OCI-LY3 (cell line): ENCODE data around the gene LIMA1.

ENCODE experiments used
- H2AFZ ChIP-seq: fragments of 200-600, 300-600 bp; shearing (Covaris generic); 2 replicates; pipeline ENCODE4 v1.6.0; 2014; ENCODE audit warnings: antibody characterized with exemption, low read depth, low read length
- H3K27ac ChIP-seq: fragments of 200-600, 300-600 bp; sonication (generic); 2 replicates; pipeline ENCODE4 v1.5.1; 2014; ENCODE audit warnings: mild to moderate bottlenecking, low read length, moderate library complexity, mixed read lengths
- H3K27me3 ChIP-seq: fragments of 200-600, 300-600 bp; sonication (generic); 2 replicates; pipeline ENCODE4 v1.6.1; 2014; ENCODE audit warnings: low read depth, low read length, mixed read lengths
- H3K36me3 ChIP-seq: fragments of 200-600, 300-600 bp; sonication (generic); replicated peaks from 2 replicates; pipeline ENCODE3; 2014; ENCODE audit warnings: low read depth, low read length, mixed read lengths
- H3K4me1 ChIP-seq: fragments of 300-600, 200-600 bp; sonication (generic); 2 replicates; pipeline ENCODE4 v1.6.1; 2014; ENCODE audit warnings: low read length, mixed read lengths
- H3K4me2 ChIP-seq: fragments of 200-600, 300-600 bp; sonication (generic); 2 replicates; pipeline ENCODE4 v1.6.1; 2014; ENCODE audit warnings: low read length, mixed read lengths
- H3K4me3 ChIP-seq: fragments of 300-600, 200-600 bp; sonication (generic); 2 replicates; pipeline ENCODE4 v1.5.1; 2014; ENCODE audit warnings: antibody characterized with exemption, mild to moderate bottlenecking, low read length, moderate library complexity
- H3K79me2 ChIP-seq: fragments of 300-600, 200-600 bp; shearing (Covaris generic); 2 replicates; pipeline ENCODE4 v1.6.1; 2014; ENCODE audit warnings: mild to moderate bottlenecking, low read length, mixed read lengths
- H3K9ac ChIP-seq: fragments of 300-600, 200-600 bp; shearing (Covaris generic); 2 replicates; pipeline ENCODE4 v1.6.0; 2014; ENCODE audit warnings: mild to moderate bottlenecking, low read length, moderate library complexity
- H3K9me3 ChIP-seq: fragments of 200-600, 300-600 bp; shearing (Covaris generic); 2 replicates; pipeline ENCODE4 v1.6.1; 2014; ENCODE audit warnings: low read length, mixed read lengths; ENCODE audit not compliant: insufficient read depth
- H4K20me1 ChIP-seq: fragments of 200-600, 300-600 bp; sonication (generic); 2 replicates; pipeline ENCODE4 v1.6.1; 2016; ENCODE audit warnings: low read length, mixed read lengths; ENCODE audit not compliant: insufficient read depth
- EZH2phosphoT487 ChIP-seq: fragments of 200-600 bp; shearing (Covaris generic); IDR thresholded peaks from 2 replicates; pipeline ENCODE4 v1.6.1; 2018; ENCODE audit warnings: antibody characterized with exemption, mixed run types, low read depth
- TF ChIP-seq, protein P1 (sequence below): fragments of 200-600, 300-600 bp; sonication (generic); IDR thresholded peaks from 2 replicates; pipeline ENCODE4 v1.5.1; 2014; ENCODE audit warnings: antibody characterized with exemption, low read length, low read depth

The LIMA1 gene

DNA sequence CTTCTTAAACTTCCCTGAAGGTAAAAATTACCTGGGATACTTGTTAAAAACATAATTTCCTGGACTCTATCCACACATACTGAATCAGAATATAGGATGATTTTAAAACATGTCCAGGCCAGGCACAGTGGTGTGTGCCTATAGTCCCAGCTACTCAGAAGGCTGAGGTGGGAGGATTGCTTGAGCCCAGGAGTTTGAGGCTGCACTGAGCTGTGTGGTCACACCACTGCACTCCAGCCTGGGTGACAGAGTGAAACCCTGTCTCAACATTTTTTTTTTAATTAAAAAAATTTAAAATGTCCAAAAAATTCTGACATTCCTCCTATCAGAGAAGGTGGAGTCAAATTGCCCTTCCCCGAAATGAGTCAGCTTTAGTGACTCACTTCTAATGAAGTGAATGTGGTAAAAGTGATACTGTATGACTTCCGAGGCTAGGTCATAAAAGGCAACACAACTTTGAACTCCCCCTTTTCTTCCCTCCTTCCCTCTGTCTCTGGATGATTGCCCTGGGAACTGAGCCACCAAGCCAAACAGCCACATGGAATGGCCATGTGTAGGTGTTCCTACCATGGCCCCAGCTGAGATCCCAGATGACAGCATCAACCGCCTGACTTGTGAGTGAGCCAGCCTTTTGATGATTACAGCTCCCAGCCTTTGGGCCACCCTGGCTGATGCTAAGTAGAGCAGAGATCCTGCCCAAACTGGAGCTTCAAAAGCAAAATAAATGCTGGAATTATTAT, 36.3 kb downstream of the LIMA1 start:
- Histone ChIP-seq H4K20me1 (no peaks in the 10 kb centered on the region), H3K27ac (no peak overlapping the region), H3K79me2 (no peaks in the 10 kb centered on the region), H3K4me2 (peak overlapping the region; percentile 67), H3K27me3 (no peaks in the 10 kb centered on the region), H3K36me3 (no peaks in the 10 kb centered on the region), H3K4me1 (peaks cover 14% of the 10 kb centered on the region), H3K9me3 (no peaks in the 10 kb centered on the region), H3K9ac (no peak overlapping the region), H3K4me3 (peak overlapping the region; percentile 34; the same call in 1 of the 2 replicates), H2AFZ (peak overlapping the region; percentile 20; the same call in 1 of the 2 replicates)
- no peak for TF ChIP-seq EZH2phosphoT487
- TF ChIP-seq, protein P1, sequence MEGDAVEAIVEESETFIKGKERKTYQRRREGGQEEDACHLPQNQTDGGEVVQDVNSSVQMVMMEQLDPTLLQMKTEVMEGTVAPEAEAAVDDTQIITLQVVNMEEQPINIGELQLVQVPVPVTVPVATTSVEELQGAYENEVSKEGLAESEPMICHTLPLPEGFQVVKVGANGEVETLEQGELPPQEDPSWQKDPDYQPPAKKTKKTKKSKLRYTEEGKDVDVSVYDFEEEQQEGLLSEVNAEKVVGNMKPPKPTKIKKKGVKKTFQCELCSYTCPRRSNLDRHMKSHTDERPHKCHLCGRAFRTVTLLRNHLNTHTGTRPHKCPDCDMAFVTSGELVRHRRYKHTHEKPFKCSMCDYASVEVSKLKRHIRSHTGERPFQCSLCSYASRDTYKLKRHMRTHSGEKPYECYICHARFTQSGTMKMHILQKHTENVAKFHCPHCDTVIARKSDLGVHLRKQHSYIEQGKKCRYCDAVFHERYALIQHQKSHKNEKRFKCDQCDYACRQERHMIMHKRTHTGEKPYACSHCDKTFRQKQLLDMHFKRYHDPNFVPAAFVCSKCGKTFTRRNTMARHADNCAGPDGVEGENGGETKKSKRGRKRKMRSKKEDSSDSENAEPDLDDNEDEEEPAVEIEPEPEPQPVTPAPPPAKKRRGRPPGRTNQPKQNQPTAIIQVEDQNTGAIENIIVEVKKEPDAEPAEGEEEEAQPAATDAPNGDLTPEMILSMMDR = no peak

DNA sequence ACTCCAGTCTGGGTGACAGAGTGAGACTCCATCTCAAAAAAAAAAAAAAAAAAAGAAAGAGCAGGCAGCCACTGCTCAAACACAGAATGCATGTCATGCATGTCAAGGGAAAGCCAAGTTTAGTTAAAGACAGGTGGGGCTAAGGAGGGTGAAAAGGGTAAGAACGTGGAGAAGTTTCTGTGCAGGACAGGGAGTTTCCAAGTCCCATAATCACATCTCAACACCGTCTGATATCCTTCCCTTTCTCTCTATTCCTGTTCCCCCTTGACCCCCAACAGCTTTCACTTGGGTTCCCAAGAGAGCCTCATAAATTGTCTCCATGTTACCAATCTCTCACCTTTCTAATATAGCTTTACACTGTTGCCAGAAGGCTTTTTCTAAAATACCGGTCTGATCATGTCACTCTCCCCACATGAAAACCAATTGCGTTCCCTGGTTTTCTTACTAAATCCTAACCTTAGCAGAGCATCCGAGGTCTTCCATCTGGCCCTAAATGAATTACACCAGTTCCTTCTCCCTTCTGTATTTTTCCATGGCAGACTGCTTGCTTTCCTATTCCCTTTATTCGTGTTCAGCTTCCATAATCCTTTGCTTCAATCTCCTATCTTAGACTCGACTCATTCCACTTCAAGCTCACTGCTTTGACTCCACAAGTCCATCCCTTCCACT, 37.0 kb downstream of the LIMA1 start:
- Histone ChIP-seq H3K4me1 (peaks cover 14% of the 10 kb centered on the region), H3K27me3 (no peaks in the 10 kb centered on the region), H4K20me1 (no peaks in the 10 kb centered on the region), H3K79me2 (no peaks in the 10 kb centered on the region), H2AFZ (no peak overlapping the region), H3K4me3 (no peak overlapping the region), H3K9me3 (no peaks in the 10 kb centered on the region), H3K9ac (no peak overlapping the region), H3K36me3 (no peaks in the 10 kb centered on the region), H3K4me2 (peak overlapping the region; percentile 67; the same call in 1 of the 2 replicates), H3K27ac (no peak overlapping the region)
- TF ChIP-seq, protein P1 = no peak
- TF ChIP-seq EZH2phosphoT487 = no peak

DNA sequence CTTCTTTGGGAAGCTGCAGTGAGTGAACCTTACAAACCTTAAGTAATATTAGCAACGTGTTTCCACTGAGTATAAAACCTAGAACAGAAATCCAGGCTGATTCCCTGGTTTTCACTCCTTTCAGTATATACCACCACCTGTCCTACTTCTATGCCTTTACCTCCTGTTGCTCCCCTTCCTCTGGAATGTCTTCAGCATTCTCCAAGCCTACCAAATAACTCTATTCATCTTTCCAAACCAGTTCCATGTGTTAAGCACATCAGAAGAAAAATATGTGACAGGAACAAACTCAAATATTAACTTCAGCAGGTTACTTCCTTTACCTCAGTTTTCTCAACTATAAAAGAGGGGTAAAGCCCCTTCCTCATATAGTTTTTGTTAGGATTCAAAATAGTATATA, 39.8 kb downstream of the LIMA1 start:
- Histone ChIP-seq H3K79me2 (no peaks in the 10 kb centered on the region), H3K27ac (no peak overlapping the region), H2AFZ (no peak overlapping the region), H3K4me1 (peaks cover 14% of the 10 kb centered on the region), H3K27me3 (no peaks in the 10 kb centered on the region), H3K4me3 (no peak overlapping the region), H3K36me3 (no peaks in the 10 kb centered on the region), H3K9me3 (no peaks in the 10 kb centered on the region), H3K4me2 (no peak overlapping the region), H4K20me1 (no peaks in the 10 kb centered on the region), H3K9ac (no peak overlapping the region)
- TF ChIP-seq EZH2phosphoT487 = no peak
- TF ChIP-seq, protein P1 = no peak

DNA sequence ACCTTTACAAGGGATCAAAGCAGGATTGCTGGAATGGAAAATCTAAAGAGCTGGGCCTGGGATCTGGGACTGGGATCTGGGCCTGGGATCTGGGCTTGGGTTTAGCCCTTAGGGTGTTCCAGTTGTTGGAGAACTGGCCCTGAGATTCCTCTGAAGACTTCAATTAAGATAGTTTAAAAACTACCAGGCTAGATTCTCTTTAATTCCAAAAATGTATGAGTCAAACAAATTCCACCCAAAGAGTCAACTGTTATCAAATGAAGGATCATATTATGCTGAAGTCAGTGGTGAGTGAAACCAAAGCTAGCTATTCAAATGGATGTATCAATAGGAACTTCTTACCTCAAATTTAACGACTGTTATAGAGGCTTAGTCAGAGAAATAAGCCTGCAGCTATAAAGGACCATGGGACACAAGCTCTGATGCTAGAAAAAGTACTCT, 40.5 kb downstream of the LIMA1 start:
- H3K4me1 ChIP-seq = peaks cover 14% of the 10 kb centered on the region

More for the DNA sequence above, 40.5 kb downstream of the LIMA1 start:
- no peak overlapping the region for H3K9ac ChIP-seq
- H2AFZ ChIP-seq = no peak overlapping the region
- H3K9me3 ChIP-seq = no peaks in the 10 kb centered on the region
- no peak overlapping the region for H3K4me2 ChIP-seq
- no peaks in the 10 kb centered on the region for H3K27me3 ChIP-seq
- H3K4me3 ChIP-seq = no peak overlapping the region
- H3K79me2 ChIP-seq = no peaks in the 10 kb centered on the region
- no peaks in the 10 kb centered on the region for H3K36me3 ChIP-seq
- TF ChIP-seq, protein P1 = no peak
- TF ChIP-seq EZH2phosphoT487 = no peak
- no peaks in the 10 kb centered on the region for H4K20me1 ChIP-seq
- no peak overlapping the region for H3K27ac ChIP-seq
